Upper lobe of left lung (tissue), 6 donors: ENCODE data around the gene ARAP1. TPM values are rescaled to one million over a fixed set of nuclear protein-coding genes. Genes with fewer than 3 reads are reported as not detected.

Source experiments
- ATAC-seq, 2 donors: fragments of 200-7000 bp; cut with Tn5 transposase; one replicate each; pipeline ENCODE4 v1.9.1; 2022; ENCODE audit warnings: mild to moderate bottlenecking in 2 of 2, moderate library complexity in 2 of 2; ENCODE audit not compliant: low FRiP score in 2 of 2
- DNase-seq, 2 donors: peaks; one replicate each; pipeline ENCODE4 v3.0.0-alpha.2; 2019 to 2020
- H3K27ac ChIP-seq, 4 donors: fragments of 200-600 bp; sonication (generic); one replicate each; pipeline ENCODE4 v1.5.1; 2016 to 2019
- H3K27me3 ChIP-seq, 4 donors: fragments of 200-600 bp; sonication (generic); one replicate each; pipeline ENCODE4 v1.5.1; 2017 to 2019
- H3K36me3 ChIP-seq, 4 donors: fragments of 200-600 bp; sonication (generic); one replicate each; pipeline ENCODE4 v1.5.1; 2016 to 2019
- H3K4me1 ChIP-seq, 4 donors: fragments of 200-600 bp; sonication (generic); one replicate each; pipeline ENCODE4 v1.5.1; 2018 to 2019
- H3K4me3 ChIP-seq, 4 donors: fragments of 200-600 bp; sonication (generic); one replicate each; pipeline ENCODE4 v1.5.1; 2017 to 2019; ENCODE audit warnings: mild to moderate bottlenecking in 2 of 4, moderate library complexity in 1 of 4
- H3K9me3 ChIP-seq, 4 donors: fragments of 200-600 bp; sonication (generic); one replicate each; pipeline ENCODE4 v1.5.1; 2018 to 2019
- CTCF ChIP-seq, 6 experiments: fragments of 450-650 bp in 4 of 6; fragments of 200-600 bp in 2 of 6; sonication (generic) in 2 of 6; IDR thresholded peaks; one replicate each; pipeline ENCODE4 v1.5.1; 2016 to 2019; ENCODE audit warnings: antibody characterized with exemption in 6 of 6
- EP300 ChIP-seq, 4 donors: sonication (generic); formaldehyde crosslinking; IDR thresholded peaks; one replicate each; pipeline ENCODE4 v1.5.1; 2017; ENCODE audit warnings: antibody characterized with exemption in 4 of 4, control low read depth in 2 of 4
- POLR2A ChIP-seq, 4 donors: fragments of 450-650 bp; IDR thresholded peaks; one replicate each; pipeline ENCODE4 v1.5.1; 2016 to 2017; ENCODE audit warnings: antibody characterized with exemption in 4 of 4, mild to moderate bottlenecking in 2 of 4
- POLR2AphosphoS5 ChIP-seq, 2 donors: sonication (generic); formaldehyde crosslinking; IDR thresholded peaks; one replicate each; pipeline ENCODE4 v1.5.1; 2017; ENCODE audit warnings: antibody characterized with exemption in 2 of 2
- WGBS, 2 donors: methylation state at CpG; one replicate each; pipeline ENCODE4 v1.1.5; 2017 to 2018; 5-methylcytosine and 5-hydroxymethylcytosine counted together
- total RNA-seq, 6 donors: library from RNA; depleted of rRNA in 4 of 6; stranded (reverse); fragments of >200 nt in 4 of 6; gene quantifications; one replicate each; pipeline versions ENCODE4 v1.1.0 to v1.2.1, GENCODE V29; 2016 to 2021
- donor health status: DM: no; HTN: no; CAD: no; lungs with moderate emphysema.
- donor health status: DM: no; HTN: yes; CAD: no; lungs with severe emphysema.

The ARAP1 gene
- total RNA-seq, 6 donors from 2014 or later: 217 to 1,154 (median 269) TPM

- no peak for ATAC-seq
- no peak overlapping the region for H3K27ac ChIP-seq
- H3K4me1 ChIP-seq: peaks cover 10 to 19% (median 14%) of the 10 kb centered on the region in 4 donors
- no peak overlapping the region for H3K4me3 ChIP-seq
- no peak for TF ChIP-seq POLR2A (IDR thresholded peaks at IDR 0.05)
- no peak for TF ChIP-seq EP300 (IDR thresholded peaks at IDR 0.05)
- no peak for TF ChIP-seq POLR2AphosphoS5 (IDR thresholded peaks at IDR 0.05)
- TF ChIP-seq CTCF (IDR thresholded peaks at IDR 0.05): no peak
- H3K36me3 ChIP-seq: peaks cover 57 to 80% (median 75%) of the 10 kb centered on the region in 4 donors
- 89 to 94% methylated on average over 5 to 11 of the region's 11 CpGs for WGBS, 2 donors
- DNase-seq: peak in 1 of 2 donors; percentile 77
- no peaks in the 10 kb centered on the region for H3K27me3 ChIP-seq
- H3K9me3 ChIP-seq: no peaks in the 10 kb centered on the region
These were observed 41.9 kb downstream of the ARAP1 start for GRCh38 chr11:72710278-72710677.

GRCh38 chr11:72709478-72710238, 42.5 kb downstream of the ARAP1 start:
- 92 to 96% methylated on average over 20 of the region's 20 CpGs for WGBS, 2 donors
- Histone ChIP-seq H3K4me1 (peaks cover 10 to 17% (median 12%) of the 10 kb centered on the region in 4 donors), H3K36me3 (peaks cover 63 to 86% (median 81%) of the 10 kb centered on the region in 4 donors), H3K9me3 (no peaks in the 10 kb centered on the region), H3K4me3 (no peak overlapping the region), H3K27ac (no peak overlapping the region), H3K27me3 (no peaks in the 10 kb centered on the region)
- DNase-seq: no peak
- ATAC-seq: no peak
- TF ChIP-seq CTCF (IDR thresholded peaks at IDR 0.05) (no peak), POLR2A (IDR thresholded peaks at IDR 0.05) (no peak), EP300 (IDR thresholded peaks at IDR 0.05) (no peak), POLR2AphosphoS5 (IDR thresholded peaks at IDR 0.05) (no peak)

GRCh38 chr11:72707032-72707431, 45.2 kb downstream of the ARAP1 start:
- ATAC-seq (no peak), DNase-seq (peak in 1 of 2 donors; percentile 50)
- Histone ChIP-seq H3K4me3 (no peak overlapping the region), H3K9me3 (no peaks in the 10 kb centered on the region), H3K27me3 (no peaks in the 10 kb centered on the region), H3K27ac (no peak overlapping the region), H3K4me1 (peaks cover 9 to 25% (median 13%) of the 10 kb centered on the region in 4 donors), H3K36me3 (peaks cover 68 to 100% (median 95%) of the 10 kb centered on the region in 4 donors)
- 96 to 97% methylated on average over 7 to 9 of the region's 9 CpGs for WGBS, 2 donors
- no peak for TF ChIP-seq EP300 (IDR thresholded peaks at IDR 0.05)
- TF ChIP-seq CTCF (IDR thresholded peaks at IDR 0.05): no peak
- no peak for TF ChIP-seq POLR2A (IDR thresholded peaks at IDR 0.05)
- TF ChIP-seq POLR2AphosphoS5 (IDR thresholded peaks at IDR 0.05): no peak

- H3K27ac ChIP-seq: no peak overlapping the region
- no peak overlapping the region for H3K4me3 ChIP-seq
- peaks cover 9 to 27% (median 14%) of the 10 kb centered on the region in 4 donors for H3K4me1 ChIP-seq
- peaks cover 68 to 100% (median 95%) of the 10 kb centered on the region in 4 donors for H3K36me3 ChIP-seq
- TF ChIP-seq EP300 (IDR thresholded peaks at IDR 0.05) (no peak), POLR2AphosphoS5 (IDR thresholded peaks at IDR 0.05) (no peak), CTCF (IDR thresholded peaks at IDR 0.05) (no peak), POLR2A (IDR thresholded peaks at IDR 0.05) (no peak)
- 86 to 97% methylated on average over 5 of the region's 5 CpGs for WGBS, 2 donors
- ATAC-seq (no peak), DNase-seq (no peak)
- H3K9me3 ChIP-seq: no peaks in the 10 kb centered on the region
- H3K27me3 ChIP-seq: no peaks in the 10 kb centered on the region
These were observed 45.6 kb downstream of the ARAP1 start for GRCh38 chr11:72706579-72706978.
